T-cell (primary cell): ENCODE measurements around the gene KRT32. TPM values are rescaled to one million over a fixed set of nuclear protein-coding genes. Genes with fewer than 3 reads are reported as not detected.

Experiments
- ATAC-seq, 4 experiments: fragments of 200-7000 bp in 3 of 4; fragments of 150-1000 bp in 1 of 4; cut with Tn5 transposase; replicated peaks in 1 of 4; 1 replicate in 3 of 4; 2 replicates in 1 of 4; pipeline ENCODE4 v1.10.0; 2021; ENCODE audit warnings: moderate library complexity in 3 of 4, mild to moderate bottlenecking in 2 of 4, moderate number of reproducible peaks in 1 of 4
- CTCF ChIA-PET, 2 donors: fragments of 300-600 bp; sonication (Branson Sonifier 250); formaldehyde crosslinking; loops; one replicate each; lab custom pipeline; 2022; ENCODE audit warnings: antibody characterized with exemption in 2 of 2; lab: Charles Lee
- POLR2A ChIA-PET, 2 donors: fragments of 300-600 bp; sonication (Branson Sonifier 250); formaldehyde crosslinking; loops; one replicate each; lab custom pipeline; 2022; ENCODE audit warnings: antibody characterized with exemption in 2 of 2; lab: Charles Lee
- DNase-seq, 35 experiments: peaks; one replicate each; pipeline versions ENCODE4 v3.0.0 to v3.0.0-alpha.2; 2013 to 2023
- H3K27ac ChIP-seq: one replicate; pipeline ENCODE4 v1.5.1; 2013; ENCODE audit warnings: low read length
- H3K27me3 ChIP-seq, 2 experiments: replicated peaks in 1 of 2; 1 replicate in 1 of 2; 2 replicates in 1 of 2; pipeline versions ENCODE4 v1.6.1 to v1.7.0; 2013; ENCODE audit warnings: low read length in 1 of 2, mixed read lengths in 1 of 2; ENCODE audit not compliant: control insufficient read depth in 2 of 2, insufficient read depth in 2 of 2; ENCODE audit errors: extremely low read depth in 1 of 2
- H3K36me3 ChIP-seq, 2 donors: 1 replicate in 1 of 2; 2 replicates in 1 of 2; pipeline versions ENCODE4 v1.6.1 to v1.7.0; 2013; ENCODE audit warnings: low read length in 1 of 2; ENCODE audit not compliant: control insufficient read depth in 2 of 2, insufficient read depth in 1 of 2; ENCODE audit errors: extremely low read depth in 1 of 2
- H3K4me1 ChIP-seq, 2 experiments: 1 replicate in 1 of 2; 2 replicates in 1 of 2; pipeline versions ENCODE4 v1.6.1 to v1.7.0; 2013; ENCODE audit warnings: low read length in 2 of 2, mixed read lengths in 1 of 2; ENCODE audit not compliant: insufficient read depth in 2 of 2, control insufficient read depth in 1 of 2; ENCODE audit errors: extremely low read depth in 1 of 2
- H3K4me3 ChIP-seq, 2 donors: 1 replicate in 1 of 2; 2 replicates in 1 of 2; pipeline versions ENCODE4 v1.5.1 to v1.7.0; 2013; ENCODE audit warnings: mild to moderate bottlenecking in 2 of 2, low read length in 1 of 2, moderate library complexity in 1 of 2; ENCODE audit not compliant: control insufficient read depth in 1 of 2; ENCODE audit errors: extremely low read depth in 1 of 2
- H3K9me3 ChIP-seq: 2 replicates; pipeline ENCODE4 v1.7.0; 2013
- H3K27ac Mint-ChIP-seq, 2 donors: one replicate each; pipeline ENCODE4 v1.8.0; 2020 to 2021; ENCODE audit warnings: mild to moderate bottlenecking in 2 of 2, mixed read lengths in 2 of 2
- H3K27me3 Mint-ChIP-seq, 2 donors: one replicate each; pipeline ENCODE4 v1.8.0; 2021 to 2022; ENCODE audit warnings: mixed read lengths in 2 of 2
- H3K36me3 Mint-ChIP-seq: one replicate; pipeline ENCODE4 v1.8.0; 2021; ENCODE audit warnings: mixed read lengths
- H3K4me1 Mint-ChIP-seq, 3 donors: one replicate each; pipeline ENCODE4 v1.8.0; 2020 to 2022; ENCODE audit warnings: mixed read lengths in 3 of 3, mild to moderate bottlenecking in 1 of 3
- H3K4me3 Mint-ChIP-seq, 3 donors: one replicate each; pipeline ENCODE4 v1.8.0; 2020 to 2022; ENCODE audit warnings: mild to moderate bottlenecking in 3 of 3, mixed read lengths in 3 of 3, moderate library complexity in 3 of 3
- H3K9me3 Mint-ChIP-seq, 3 donors: one replicate each; pipeline ENCODE4 v1.8.0; 2020 to 2022; ENCODE audit warnings: mixed read lengths in 3 of 3
- WGBS: methylation state at CpG from one replicate; pipeline ENCODE4 v1.1.5; 2013; ENCODE audit warnings: missing lambda C conversion rate; ENCODE audit not compliant: insufficient coverage; 5-methylcytosine and 5-hydroxymethylcytosine counted together
- total RNA-seq, 35 experiments: library from RNA in 6 of 35; stranded (reverse) in 6 of 35; fragments of 120-200 nt in 1 of 35; gene quantifications; one replicate each; pipeline versions ENCODE4 v1.2.1 to v1.2.4 and lab custom pipeline; 2013 to 2026

Gene KRT32
- total RNA-seq, 5 donors from 2014 or later (not counting 1 experiment from before 2014, with no cell fraction given), result not detected

DNA sequence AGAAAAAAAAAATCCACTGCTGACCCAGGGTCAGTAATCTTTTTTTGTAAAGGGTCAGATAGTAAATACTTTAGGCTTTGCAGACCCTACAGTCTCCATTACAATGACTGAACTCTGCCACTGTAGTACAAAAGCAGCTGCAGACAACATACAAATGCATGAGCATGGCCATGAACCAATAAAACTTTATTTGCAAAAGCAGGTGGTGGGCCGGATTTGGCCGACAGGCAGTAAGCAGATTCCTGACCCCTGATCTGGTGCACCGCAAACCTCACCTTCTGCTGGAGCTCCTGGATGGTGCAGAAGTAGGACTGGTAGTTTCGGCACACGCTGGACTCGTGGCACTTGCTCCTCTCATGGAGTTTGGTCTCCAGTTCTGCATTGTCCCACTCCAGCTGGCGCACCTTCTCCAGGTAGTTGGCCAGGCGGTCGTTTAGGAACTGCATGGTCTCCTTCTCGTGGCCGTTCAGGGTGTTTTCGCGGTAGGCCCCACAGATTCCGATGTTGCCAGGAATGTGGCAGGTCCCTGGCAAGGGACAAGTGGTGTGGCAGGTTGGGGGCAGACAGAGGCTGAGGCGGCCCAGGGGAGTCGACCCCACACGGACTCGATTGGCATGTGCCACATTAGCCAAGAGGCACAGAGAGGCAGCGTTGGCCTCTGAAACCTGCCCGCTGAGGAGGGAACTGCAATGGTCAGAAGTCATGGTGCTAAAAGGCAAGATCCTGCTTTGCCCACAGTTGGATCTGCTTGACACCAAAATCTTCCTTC, 55.9 kb downstream of the KRT32 start:
- no peaks in the 10 kb centered on the region for H3K9me3 Mint-ChIP-seq
- ChIA-PET POLR2A (no interaction called here), CTCF (interaction anchor here in 1 of 2 donors (0.7 kb wide), 1 partner anchor 50 kb away, joined by 3 read pairs; no protein-coding TSS in a partner anchor)
- ATAC-seq (no peak), DNase-seq (no peak)
- no peak overlapping the region for H3K4me3 Mint-ChIP-seq
- no peak overlapping the region for H3K27ac Mint-ChIP-seq
- no peak overlapping the region for H3K4me3 ChIP-seq
- no peaks in the 10 kb centered on the region for H3K36me3 ChIP-seq
- peaks cover 10 to 22% (median 19%) of the 10 kb centered on the region in 3 donors for H3K4me1 Mint-ChIP-seq
- WGBS, result 95% methylated on average over 18 of the region's 20 CpGs
- H3K27me3 ChIP-seq, result no peaks in the 10 kb centered on the region
- no peaks in the 10 kb centered on the region for H3K36me3 Mint-ChIP-seq
- H3K9me3 ChIP-seq, result no peaks in the 10 kb centered on the region
- peaks cover 0 to 12% of the 10 kb centered on the region in 2 experiments for H3K4me1 ChIP-seq
- H3K27ac ChIP-seq, result no peak overlapping the region
- peaks cover 3 to 6% of the 10 kb centered on the region in 2 donors for H3K27me3 Mint-ChIP-seq

Other genes starting within 250 kb of the KRT32 start
- not detected for gene KRTAP9-2, start 240.7 kb downstream of the KRT32 start, total RNA-seq
- not detected for gene KRTAP9-3, start 234.9 kb downstream of the KRT32 start, total RNA-seq
- gene KRTAP9-8, start 229.4 kb downstream of the KRT32 start, total RNA-seq, result not detected
- gene KRTAP9-4, start 217.7 kb downstream of the KRT32 start, total RNA-seq, result not detected
- not detected for gene KRTAP9-9, start 212.0 kb downstream of the KRT32 start, total RNA-seq
- not detected for gene KRTAP9-6, start 202.0 kb downstream of the KRT32 start, total RNA-seq
- gene KRTAP9-7, start 191.7 kb downstream of the KRT32 start, total RNA-seq, result not detected
- under 1 TPM in 2 of 5 donors, not detected in 3; 0.43 to 0.84 TPM for gene KRTAP29-1, start 164.5 kb downstream of the KRT32 start, total RNA-seq
- gene KRTAP16-1, start 158.1 kb downstream of the KRT32 start, total RNA-seq, result 1 to 10 TPM in 1 of 5 donors, under 1 TPM in 3, not detected in 1; 0.16 to 1.1 (median 0.45) TPM
- gene KRTAP17-1, start 151.7 kb downstream of the KRT32 start, total RNA-seq, result not detected
- not detected for gene KRT33A, start 116.6 kb downstream of the KRT32 start, total RNA-seq
- gene KRT33B, start 97.6 kb downstream of the KRT32 start, total RNA-seq, result not detected
- gene KRT34, start 85.1 kb downstream of the KRT32 start, total RNA-seq, result not detected
- not detected for gene KRT31, start 69.8 kb downstream of the KRT32 start, total RNA-seq
- gene KRT37, start 42.8 kb downstream of the KRT32 start, total RNA-seq, result not detected
- not detected for gene KRT38, start 26.4 kb downstream of the KRT32 start, total RNA-seq
- not detected for gene KRT35, start 13.8 kb upstream of the KRT32 start, total RNA-seq
- gene KRT36, start 22.5 kb upstream of the KRT32 start, total RNA-seq, result not detected
- not detected for gene KRT13, start 38.2 kb upstream of the KRT32 start, total RNA-seq
- gene KRT15, start 51.5 kb upstream of the KRT32 start, total RNA-seq, result under 1 TPM in 2 of 5 donors, not detected in 3; 0.18 to 0.63 TPM
- gene KRT19, start 60.9 kb upstream of the KRT32 start, total RNA-seq, result 1 to 10 TPM in 3 of 5 donors, not detected in 2; 3.8 to 4.8 (median 4.1) TPM
- gene KRT9, start 104.7 kb upstream of the KRT32 start, total RNA-seq, result not detected
- not detected for gene KRT14, start 119.5 kb upstream of the KRT32 start, total RNA-seq
- not detected for gene KRT16, start 145.4 kb upstream of the KRT32 start, total RNA-seq
- gene KRT17, start 157.2 kb upstream of the KRT32 start, total RNA-seq, result not detected
- 1,000 to 10,000 TPM in 2 of 5 donors, 100 to 1,000 TPM in 3; 962 to 2,431 (median 988) TPM for gene EIF1, start 221.5 kb upstream of the KRT32 start, total RNA-seq
- not detected for gene GAST, start 244.9 kb upstream of the KRT32 start, total RNA-seq